HepG2 (cell line): ENCODE measurements around the gene CCDC9B.

ENCODE experiments used
- POLR2G ChIP-seq: fragments of 200-400 bp; formaldehyde crosslinking; IDR thresholded peaks from 2 replicates; pipeline ENCODE4 v1.6.1; 2018; ENCODE audit warnings: mild to moderate bottlenecking, low read depth, low read length, moderate library complexity
- ZSCAN21 ChIP-seq: sonication (generic); formaldehyde crosslinking; IDR thresholded peaks from 2 replicates; pipeline ENCODE4 v1.8.0; 2022; ENCODE audit warnings: mild to moderate bottlenecking, missing genetic modification reagents, moderate library complexity, borderline replicate concordance
- TF ChIP-seq, protein P1 (sequence below): sonication (generic); formaldehyde crosslinking; conservative IDR thresholded peaks from 2 replicates; pipeline ENCODE4 v1.4.0; 2020; ENCODE audit warnings: missing genetic modification reagents
- TF ChIP-seq, protein P2 (sequence below): sonication (generic); formaldehyde crosslinking; IDR thresholded peaks from 2 replicates; pipeline ENCODE4 v1.4.0; 2020; ENCODE audit warnings: mild to moderate bottlenecking, missing genetic modification reagents, borderline replicate concordance

DNA sequence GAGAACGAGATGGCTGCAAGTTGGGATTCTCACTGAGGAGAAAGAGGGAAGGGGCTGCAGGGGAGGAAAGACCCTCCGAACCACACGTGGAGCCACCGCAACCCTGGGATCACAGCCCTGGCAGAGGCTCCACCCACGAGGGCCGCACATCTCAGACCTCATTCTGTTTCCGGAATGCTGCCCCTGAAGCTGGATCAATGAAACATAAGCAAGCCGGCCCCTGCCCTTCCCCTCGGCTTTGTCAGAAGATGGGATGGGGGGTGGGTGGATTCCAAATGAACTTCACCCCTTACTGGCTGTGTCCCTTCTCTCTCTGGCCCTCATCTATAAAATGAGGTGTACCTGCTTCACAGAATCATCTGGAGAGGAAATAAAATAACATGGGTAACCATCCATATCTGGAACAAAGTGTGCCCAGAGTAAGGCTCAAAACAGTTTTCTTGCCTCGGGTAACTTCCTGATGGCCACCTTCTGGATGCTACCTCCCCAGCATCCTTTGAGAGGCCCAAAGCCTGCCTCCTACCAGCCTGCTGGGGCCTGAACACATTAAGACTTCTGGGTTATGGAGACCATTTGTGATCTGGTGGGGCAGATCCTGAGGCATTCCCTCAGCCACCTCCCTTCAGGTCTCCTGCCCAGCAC, 4.6 kb upstream of the CCDC9B start:
- TF ChIP-seq ZSCAN21 (no peak), POLR2G (no peak)
- TF ChIP-seq, protein P1, sequence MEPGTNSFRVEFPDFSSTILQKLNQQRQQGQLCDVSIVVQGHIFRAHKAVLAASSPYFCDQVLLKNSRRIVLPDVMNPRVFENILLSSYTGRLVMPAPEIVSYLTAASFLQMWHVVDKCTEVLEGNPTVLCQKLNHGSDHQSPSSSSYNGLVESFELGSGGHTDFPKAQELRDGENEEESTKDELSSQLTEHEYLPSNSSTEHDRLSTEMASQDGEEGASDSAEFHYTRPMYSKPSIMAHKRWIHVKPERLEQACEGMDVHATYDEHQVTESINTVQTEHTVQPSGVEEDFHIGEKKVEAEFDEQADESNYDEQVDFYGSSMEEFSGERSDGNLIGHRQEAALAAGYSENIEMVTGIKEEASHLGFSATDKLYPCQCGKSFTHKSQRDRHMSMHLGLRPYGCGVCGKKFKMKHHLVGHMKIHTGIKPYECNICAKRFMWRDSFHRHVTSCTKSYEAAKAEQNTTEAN (CRISPR knock-in tag) = no peak
- TF ChIP-seq, protein P2, sequence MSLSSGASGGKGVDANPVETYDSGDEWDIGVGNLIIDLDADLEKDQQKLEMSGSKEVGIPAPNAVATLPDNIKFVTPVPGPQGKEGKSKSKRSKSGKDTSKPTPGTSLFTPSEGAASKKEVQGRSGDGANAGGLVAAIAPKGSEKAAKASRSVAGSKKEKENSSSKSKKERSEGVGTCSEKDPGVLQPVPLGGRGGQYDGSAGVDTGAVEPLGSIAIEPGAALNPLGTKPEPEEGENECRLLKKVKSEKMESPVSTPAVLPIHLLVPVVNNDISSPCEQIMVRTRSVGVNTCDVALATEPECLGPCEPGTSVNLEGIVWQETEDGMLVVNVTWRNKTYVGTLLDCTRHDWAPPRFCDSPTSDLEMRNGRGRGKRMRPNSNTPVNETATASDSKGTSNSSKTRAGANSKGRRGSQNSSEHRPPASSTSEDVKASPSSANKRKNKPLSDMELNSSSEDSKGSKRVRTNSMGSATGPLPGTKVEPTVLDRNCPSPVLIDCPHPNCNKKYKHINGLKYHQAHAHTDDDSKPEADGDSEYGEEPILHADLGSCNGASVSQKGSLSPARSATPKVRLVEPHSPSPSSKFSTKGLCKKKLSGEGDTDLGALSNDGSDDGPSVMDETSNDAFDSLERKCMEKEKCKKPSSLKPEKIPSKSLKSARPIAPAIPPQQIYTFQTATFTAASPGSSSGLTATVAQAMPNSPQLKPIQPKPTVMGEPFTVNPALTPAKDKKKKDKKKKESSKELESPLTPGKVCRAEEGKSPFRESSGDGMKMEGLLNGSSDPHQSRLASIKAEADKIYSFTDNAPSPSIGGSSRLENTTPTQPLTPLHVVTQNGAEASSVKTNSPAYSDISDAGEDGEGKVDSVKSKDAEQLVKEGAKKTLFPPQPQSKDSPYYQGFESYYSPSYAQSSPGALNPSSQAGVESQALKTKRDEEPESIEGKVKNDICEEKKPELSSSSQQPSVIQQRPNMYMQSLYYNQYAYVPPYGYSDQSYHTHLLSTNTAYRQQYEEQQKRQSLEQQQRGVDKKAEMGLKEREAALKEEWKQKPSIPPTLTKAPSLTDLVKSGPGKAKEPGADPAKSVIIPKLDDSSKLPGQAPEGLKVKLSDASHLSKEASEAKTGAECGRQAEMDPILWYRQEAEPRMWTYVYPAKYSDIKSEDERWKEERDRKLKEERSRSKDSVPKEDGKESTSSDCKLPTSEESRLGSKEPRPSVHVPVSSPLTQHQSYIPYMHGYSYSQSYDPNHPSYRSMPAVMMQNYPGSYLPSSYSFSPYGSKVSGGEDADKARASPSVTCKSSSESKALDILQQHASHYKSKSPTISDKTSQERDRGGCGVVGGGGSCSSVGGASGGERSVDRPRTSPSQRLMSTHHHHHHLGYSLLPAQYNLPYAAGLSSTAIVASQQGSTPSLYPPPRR = no peak
